Neural cell (in vitro differentiated cells): ENCODE measurements around the gene PRG3. TPM values are rescaled to one million over a fixed set of nuclear protein-coding genes. Genes with fewer than 3 reads are reported as not detected.

Source experiments
- H2AFZ ChIP-seq: fragments of 200-600, 300-800 bp; sonication (generic), shearing (Covaris generic); 2 replicates; pipeline ENCODE4 v1.6.0; 2014; ENCODE audit warnings: low read depth, mild to moderate bottlenecking, antibody characterized with exemption, low read length, moderate library complexity
- H3F3A ChIP-seq: fragments of 200-600 bp; shearing (Covaris generic); 2 replicates; pipeline ENCODE4 v1.6.1; 2016; ENCODE audit warnings: mild to moderate bottlenecking, moderate library complexity, mixed read lengths, antibody characterized with exemption, low read length; ENCODE audit not compliant: insufficient read depth, poor library complexity, severe bottlenecking
- H3K27ac ChIP-seq: fragments of 200-600, 300-800 bp; sonication (generic), shearing (Covaris generic); 2 replicates; pipeline ENCODE4 v1.5.1; 2014; ENCODE audit warnings: mild to moderate bottlenecking, low read length, moderate library complexity
- H3K27me3 ChIP-seq: fragments of 300-800, 200-600 bp; sonication (generic), shearing (Covaris generic); 2 replicates; pipeline ENCODE4 v1.6.0; 2014; ENCODE audit warnings: mild to moderate bottlenecking, low read depth, low read length, moderate library complexity; ENCODE audit not compliant: insufficient read depth
- H3K36me3 ChIP-seq: fragments of 300-800, 200-600 bp; sonication (generic), shearing (Covaris generic); 2 replicates; pipeline ENCODE4 v1.5.1; 2014; ENCODE audit warnings: mild to moderate bottlenecking, antibody characterized with exemption, low read length, moderate library complexity; ENCODE audit not compliant: insufficient read depth
- H3K4me2 ChIP-seq: fragments of 300-800, 200-600 bp; sonication (generic), shearing (Covaris generic); 2 replicates; pipeline ENCODE4 v1.6.0; 2014; ENCODE audit warnings: mild to moderate bottlenecking, low read length
- H3K4me3 ChIP-seq: fragments of 300-800, 200-600 bp; sonication (generic), shearing (Covaris generic); 2 replicates; pipeline ENCODE4 v1.5.1; 2014; ENCODE audit warnings: mild to moderate bottlenecking, low read length, moderate library complexity
- H3K79me2 ChIP-seq: fragments of 200-600 bp; shearing (Covaris generic); replicated peaks from 2 replicates; pipeline ENCODE4 v1.6.0; 2014; ENCODE audit warnings: mild to moderate bottlenecking, low read length, moderate library complexity; ENCODE audit not compliant: insufficient read depth
- H3K9ac ChIP-seq: fragments of 300-800, 200-600 bp; sonication (generic), shearing (Covaris generic); 2 replicates; pipeline ENCODE4 v1.6.1; 2016; ENCODE audit warnings: mild to moderate bottlenecking, low read length, mixed read lengths
- H3K9me2 ChIP-seq: fragments of 200-600 bp; shearing (Covaris generic); 2 replicates; pipeline ENCODE4 v1.6.1; 2016; ENCODE audit warnings: mild to moderate bottlenecking, low read length, mixed read lengths; ENCODE audit not compliant: insufficient read depth
- H3K9me3 ChIP-seq: fragments of 200-600, 300-800 bp; sonication (generic), shearing (Covaris generic); 2 replicates; pipeline ENCODE4 v1.6.1; 2016; ENCODE audit warnings: mild to moderate bottlenecking, mixed run types, low read length, moderate library complexity, mixed read lengths
- H4K20me1 ChIP-seq: fragments of 200-600 bp; shearing (Covaris generic); 2 replicates; pipeline ENCODE4 v1.6.1; 2016; ENCODE audit warnings: mild to moderate bottlenecking, mixed run types; ENCODE audit not compliant: insufficient read depth
- EP300 ChIP-seq: fragments of 450-650 bp; conservative IDR thresholded peaks from 2 replicates; pipeline ENCODE4 v1.6.1; 2014; ENCODE audit warnings: antibody characterized with exemption, mild to moderate bottlenecking, moderate library complexity; ENCODE audit not compliant: poor library complexity, severe bottlenecking
- EZH2 ChIP-seq: fragments of 200-600, 300-800 bp; shearing (Covaris generic), sonication (generic); IDR thresholded peaks from 2 replicates; pipeline ENCODE4 v1.6.1; 2014; ENCODE audit warnings: antibody characterized with exemption, low read length, borderline replicate concordance, mild to moderate bottlenecking; ENCODE audit not compliant: insufficient read depth, poor library complexity, severe bottlenecking
- MXI1 ChIP-seq: fragments of 450-650 bp; conservative IDR thresholded peaks from 2 replicates; pipeline ENCODE4 v1.6.1; 2014; ENCODE audit warnings: antibody characterized with exemption, mild to moderate bottlenecking; ENCODE audit not compliant: poor library complexity, severe bottlenecking
- POLR2AphosphoS5 ChIP-seq: IDR thresholded peaks from 2 replicates; pipeline ENCODE4 v1.6.1; 2012
- RAD21 ChIP-seq: fragments of 450-650 bp; conservative IDR thresholded peaks from 2 replicates; pipeline ENCODE4 v1.6.1; 2014; ENCODE audit warnings: antibody characterized with exemption, mild to moderate bottlenecking, moderate library complexity
- SMC3 ChIP-seq: fragments of 450-650 bp; conservative IDR thresholded peaks from 2 replicates; pipeline ENCODE4 v1.6.1; 2014; ENCODE audit warnings: antibody characterized with exemption, mild to moderate bottlenecking, moderate library complexity; ENCODE audit not compliant: poor library complexity
- TAF1 ChIP-seq: IDR thresholded peaks from 2 replicates; pipeline ENCODE4 v1.6.1; 2012; ENCODE audit warnings: low read depth
- polyA plus RNA-seq: library from polyadenylated mRNA; depleted of rRNA; stranded (reverse); fragments of >200 nt; gene quantifications from 2 replicates; pipeline ENCODE4 v1.2.3, GENCODE V29; 2014
- TF ChIP-seq, protein P1 (sequence below): fragments of 450-650 bp; IDR thresholded peaks from 2 replicates; pipeline ENCODE4 v1.5.1; 2014; ENCODE audit warnings: antibody characterized with exemption, mild to moderate bottlenecking, moderate library complexity; ENCODE audit not compliant: poor library complexity, severe bottlenecking
- TF ChIP-seq, protein P2 (sequence below): IDR thresholded peaks from 2 replicates; pipeline ENCODE4 v1.6.1; 2012; ENCODE audit warnings: borderline replicate concordance

The PRG3 gene
- polyA plus RNA-seq, 1 donor from 2014 or later, result not detected

DNA sequence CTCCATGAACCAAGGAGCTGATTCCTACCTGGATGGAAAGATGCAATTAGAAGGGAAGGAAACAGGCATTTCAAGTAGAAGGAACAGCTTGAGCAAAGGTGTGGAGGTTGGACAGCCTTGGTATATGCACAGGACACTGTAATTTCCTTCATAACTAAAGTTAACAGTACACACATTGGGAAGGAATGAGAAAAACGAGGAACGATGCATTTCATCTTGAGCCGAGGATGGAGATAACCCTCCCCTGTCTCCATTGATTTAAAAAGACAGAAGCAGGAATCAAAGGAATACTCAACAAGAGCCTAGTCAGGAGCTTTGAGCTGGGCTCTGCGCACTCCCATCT lies 11.8 kb upstream of the PRG3 start:
- H3K9me2 ChIP-seq, result no peaks in the 10 kb centered on the region
- H4K20me1 ChIP-seq, result no peaks in the 10 kb centered on the region
- H3F3A ChIP-seq, result no peaks in the 10 kb centered on the region
- H3K27me3 ChIP-seq, result no peaks in the 10 kb centered on the region
- TF ChIP-seq SMC3, result no peak
- no peak for TF ChIP-seq MXI1
- TF ChIP-seq, protein P1, sequence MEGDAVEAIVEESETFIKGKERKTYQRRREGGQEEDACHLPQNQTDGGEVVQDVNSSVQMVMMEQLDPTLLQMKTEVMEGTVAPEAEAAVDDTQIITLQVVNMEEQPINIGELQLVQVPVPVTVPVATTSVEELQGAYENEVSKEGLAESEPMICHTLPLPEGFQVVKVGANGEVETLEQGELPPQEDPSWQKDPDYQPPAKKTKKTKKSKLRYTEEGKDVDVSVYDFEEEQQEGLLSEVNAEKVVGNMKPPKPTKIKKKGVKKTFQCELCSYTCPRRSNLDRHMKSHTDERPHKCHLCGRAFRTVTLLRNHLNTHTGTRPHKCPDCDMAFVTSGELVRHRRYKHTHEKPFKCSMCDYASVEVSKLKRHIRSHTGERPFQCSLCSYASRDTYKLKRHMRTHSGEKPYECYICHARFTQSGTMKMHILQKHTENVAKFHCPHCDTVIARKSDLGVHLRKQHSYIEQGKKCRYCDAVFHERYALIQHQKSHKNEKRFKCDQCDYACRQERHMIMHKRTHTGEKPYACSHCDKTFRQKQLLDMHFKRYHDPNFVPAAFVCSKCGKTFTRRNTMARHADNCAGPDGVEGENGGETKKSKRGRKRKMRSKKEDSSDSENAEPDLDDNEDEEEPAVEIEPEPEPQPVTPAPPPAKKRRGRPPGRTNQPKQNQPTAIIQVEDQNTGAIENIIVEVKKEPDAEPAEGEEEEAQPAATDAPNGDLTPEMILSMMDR, result no peak
- no peak for TF ChIP-seq POLR2AphosphoS5
- no peak for TF ChIP-seq TAF1
- TF ChIP-seq EZH2, result no peak
- TF ChIP-seq, protein P2, sequence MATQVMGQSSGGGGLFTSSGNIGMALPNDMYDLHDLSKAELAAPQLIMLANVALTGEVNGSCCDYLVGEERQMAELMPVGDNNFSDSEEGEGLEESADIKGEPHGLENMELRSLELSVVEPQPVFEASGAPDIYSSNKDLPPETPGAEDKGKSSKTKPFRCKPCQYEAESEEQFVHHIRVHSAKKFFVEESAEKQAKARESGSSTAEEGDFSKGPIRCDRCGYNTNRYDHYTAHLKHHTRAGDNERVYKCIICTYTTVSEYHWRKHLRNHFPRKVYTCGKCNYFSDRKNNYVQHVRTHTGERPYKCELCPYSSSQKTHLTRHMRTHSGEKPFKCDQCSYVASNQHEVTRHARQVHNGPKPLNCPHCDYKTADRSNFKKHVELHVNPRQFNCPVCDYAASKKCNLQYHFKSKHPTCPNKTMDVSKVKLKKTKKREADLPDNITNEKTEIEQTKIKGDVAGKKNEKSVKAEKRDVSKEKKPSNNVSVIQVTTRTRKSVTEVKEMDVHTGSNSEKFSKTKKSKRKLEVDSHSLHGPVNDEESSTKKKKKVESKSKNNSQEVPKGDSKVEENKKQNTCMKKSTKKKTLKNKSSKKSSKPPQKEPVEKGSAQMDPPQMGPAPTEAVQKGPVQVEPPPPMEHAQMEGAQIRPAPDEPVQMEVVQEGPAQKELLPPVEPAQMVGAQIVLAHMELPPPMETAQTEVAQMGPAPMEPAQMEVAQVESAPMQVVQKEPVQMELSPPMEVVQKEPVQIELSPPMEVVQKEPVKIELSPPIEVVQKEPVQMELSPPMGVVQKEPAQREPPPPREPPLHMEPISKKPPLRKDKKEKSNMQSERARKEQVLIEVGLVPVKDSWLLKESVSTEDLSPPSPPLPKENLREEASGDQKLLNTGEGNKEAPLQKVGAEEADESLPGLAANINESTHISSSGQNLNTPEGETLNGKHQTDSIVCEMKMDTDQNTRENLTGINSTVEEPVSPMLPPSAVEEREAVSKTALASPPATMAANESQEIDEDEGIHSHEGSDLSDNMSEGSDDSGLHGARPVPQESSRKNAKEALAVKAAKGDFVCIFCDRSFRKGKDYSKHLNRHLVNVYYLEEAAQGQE, result no peak
- TF ChIP-seq EP300, result no peak
- no peak for TF ChIP-seq RAD21
- no peak overlapping the region for H2AFZ ChIP-seq
- H3K27ac ChIP-seq, result no peak overlapping the region
- H3K9me3 ChIP-seq, result no peaks in the 10 kb centered on the region
- no peak overlapping the region for H3K4me3 ChIP-seq
- H3K79me2 ChIP-seq, result no peaks in the 10 kb centered on the region
- H3K4me2 ChIP-seq, result no peak overlapping the region
- no peak overlapping the region for H3K9ac ChIP-seq
- no peaks in the 10 kb centered on the region for H3K36me3 ChIP-seq

DNA sequence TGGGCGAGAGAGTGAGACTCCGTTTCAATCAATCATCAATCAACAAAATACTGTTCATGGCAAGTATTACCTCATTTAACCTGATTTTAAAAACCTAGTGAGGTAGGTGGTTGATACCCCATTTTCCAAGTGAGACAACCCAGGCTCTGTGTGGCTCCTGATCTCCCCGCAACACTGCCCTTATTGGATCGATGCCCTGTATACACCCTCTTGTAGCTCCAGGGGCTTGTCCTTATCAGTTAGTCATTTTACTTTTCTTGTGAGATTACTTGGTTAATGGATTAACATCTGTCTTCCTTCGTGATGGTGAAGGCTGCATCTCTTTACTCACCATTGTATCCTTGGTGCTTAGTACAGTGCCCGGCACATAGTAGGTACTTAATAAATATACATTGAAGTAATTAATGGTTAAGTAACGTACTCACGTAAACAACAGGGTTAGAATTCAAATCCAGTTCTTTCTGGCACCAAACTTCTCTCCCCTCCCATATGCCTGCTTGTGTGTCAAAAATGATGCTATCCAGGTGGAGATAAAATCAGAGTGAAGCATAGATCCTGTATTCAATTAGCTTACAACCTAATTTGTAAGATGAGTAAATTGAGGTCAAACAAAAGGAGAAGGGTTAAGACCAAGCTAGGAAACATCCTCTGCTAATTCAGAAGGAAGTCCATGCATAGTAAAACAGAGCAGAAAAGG lies 11.3 kb upstream of the PRG3 start:
- H3K9me3 ChIP-seq, result no peaks in the 10 kb centered on the region
- no peaks in the 10 kb centered on the region for H4K20me1 ChIP-seq
- no peaks in the 10 kb centered on the region for H3K27me3 ChIP-seq
- no peak for TF ChIP-seq EZH2
- no peak for TF ChIP-seq POLR2AphosphoS5
- TF ChIP-seq TAF1, result no peak
- TF ChIP-seq, protein P2, result no peak
- TF ChIP-seq RAD21, result no peak
- TF ChIP-seq, protein P1, result no peak
- TF ChIP-seq SMC3, result no peak
- no peaks in the 10 kb centered on the region for H3K9me2 ChIP-seq
- H3K27ac ChIP-seq, result no peak overlapping the region
- no peak overlapping the region for H3K9ac ChIP-seq
- H3K36me3 ChIP-seq, result no peaks in the 10 kb centered on the region
- no peak overlapping the region for H2AFZ ChIP-seq
- no peaks in the 10 kb centered on the region for H3F3A ChIP-seq
- H3K4me3 ChIP-seq, result no peak overlapping the region
- H3K79me2 ChIP-seq, result no peaks in the 10 kb centered on the region
- no peak overlapping the region for H3K4me2 ChIP-seq
